Natural killer cell (primary cell): Measurements from ENCODE around the gene DOCK1. TPM values are rescaled to one million over a fixed set of nuclear protein-coding genes. Genes with fewer than 3 reads are reported as not detected.

Experiments
- ATAC-seq, 3 donors: fragments of 150-1000 bp in 2 of 3; fragments of 200-7000 bp in 1 of 3; cut with Tn5 transposase; 1 replicate in 1 of 3; 2 replicates in 2 of 3; pipeline ENCODE4 v1.10.0; 2021; ENCODE audit warnings: mild to moderate bottlenecking in 2 of 3, moderate library complexity in 2 of 3
- DNase-seq, 2 donors: peaks; one replicate each; pipeline versions ENCODE4 v3.0.0 to v3.0.0-alpha.2; 2013 to 2021; ENCODE audit warnings: mixed read lengths in 1 of 2
- H3K27ac ChIP-seq: one replicate; pipeline ENCODE4 v1.5.1; 2013; ENCODE audit warnings: mild to moderate bottlenecking, low read length
- H3K27me3 ChIP-seq: one replicate; pipeline ENCODE4 v1.6.1; 2013; ENCODE audit warnings: low read length; ENCODE audit not compliant: control insufficient read depth, insufficient read depth
- H3K36me3 ChIP-seq: one replicate; pipeline ENCODE4 v1.6.1; 2013; ENCODE audit warnings: low read length; ENCODE audit not compliant: control insufficient read depth, insufficient read depth
- H3K4me1 ChIP-seq: one replicate; pipeline ENCODE4 v1.6.1; 2013; ENCODE audit warnings: low read length; ENCODE audit not compliant: control insufficient read depth, insufficient read depth
- H3K4me3 ChIP-seq: one replicate; pipeline ENCODE4 v1.5.1; 2013; ENCODE audit warnings: low read length
- H3K9me3 ChIP-seq: one replicate; pipeline ENCODE4 v1.6.1; 2013; ENCODE audit warnings: low read length; ENCODE audit not compliant: control insufficient read depth, insufficient read depth
- H3K27ac Mint-ChIP-seq, 2 donors: one replicate each; pipeline ENCODE4 v1.8.0; 2022; ENCODE audit warnings: mild to moderate bottlenecking in 2 of 2, mixed read lengths in 2 of 2, moderate library complexity in 1 of 2
- H3K27me3 Mint-ChIP-seq, 2 donors: one replicate each; pipeline ENCODE4 v1.8.0; 2022; ENCODE audit warnings: low read depth in 2 of 2, mixed read lengths in 2 of 2
- H3K36me3 Mint-ChIP-seq: one replicate; pipeline ENCODE4 v1.8.0; 2022; ENCODE audit warnings: mixed read lengths
- H3K4me1 Mint-ChIP-seq, 2 donors: one replicate each; pipeline ENCODE4 v1.8.0; 2022; ENCODE audit warnings: mixed read lengths in 2 of 2
- H3K4me3 Mint-ChIP-seq: one replicate; pipeline ENCODE4 v1.8.0; 2022; ENCODE audit warnings: mild to moderate bottlenecking, moderate library complexity, mixed read lengths
- H3K9me3 Mint-ChIP-seq, 2 donors: one replicate each; pipeline ENCODE4 v1.8.0; 2022; ENCODE audit warnings: mixed read lengths in 2 of 2
- WGBS: methylation state at CpG from one replicate; pipeline ENCODE4 v1.1.7; 2013; ENCODE audit warnings: missing lambda C conversion rate; ENCODE audit not compliant: insufficient coverage; 5-methylcytosine and 5-hydroxymethylcytosine counted together
- intact Hi-C: fragments of 100-400 bp; cut with micrococcal nuclease; formaldehyde crosslinking; loops from one replicate; pipeline ENCODE4 v1.14.2; 2022
- total RNA-seq, 4 donors: library from RNA; stranded (reverse); fragments of 120-200 nt in 1 of 4; gene quantifications; one replicate each; pipeline versions ENCODE4 v1.2.3 to v1.2.4, GENCODE V29; 2013 to 2022
- TF ChIP-seq, protein P1 (sequence below): fragments of 200-600 bp; IDR thresholded peaks from one replicate; pipeline ENCODE4 v1.8.0; 2022; ENCODE audit warnings: antibody characterized with exemption

Gene DOCK1
- total RNA-seq, 3 donors from 2014 or later (not counting 1 experiment from before 2014, with no cell fraction given): 0.07 to 0.12 (median 0.08) TPM

DNA sequence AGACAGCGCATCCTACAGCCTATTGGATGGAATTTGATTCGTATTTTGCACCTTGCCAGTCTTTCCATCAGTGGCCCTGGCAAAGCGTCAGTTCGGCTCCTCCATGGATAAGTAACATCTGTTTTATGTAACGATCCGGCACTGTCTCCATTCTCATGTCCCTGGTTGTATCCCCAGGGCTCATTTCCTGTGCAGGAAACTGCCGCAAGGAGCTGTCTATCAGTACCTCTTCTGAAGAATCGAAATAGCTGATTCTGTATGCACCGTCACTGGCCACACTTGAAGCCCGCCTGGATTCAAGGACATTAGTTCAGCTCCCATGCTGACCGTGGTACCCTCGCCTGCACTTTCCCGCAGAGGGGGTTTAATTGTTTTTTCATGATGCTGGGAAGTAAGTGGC is 590.8 kb downstream of the DOCK1 start:
- no peaks in the 10 kb centered on the region for H3K27me3 ChIP-seq
- intact Hi-C loops: no loop called here

GRCh38 chr10:127497685-127498084 is 592.5 kb downstream of the DOCK1 start:
- Mint-ChIP-seq H3K9me3 (no peaks in the 10 kb centered on the region), H3K4me3 (no peak overlapping the region), H3K27me3 (peaks cover 6 to 56% of the 10 kb centered on the region in 2 donors), H3K27ac (no peak overlapping the region), H3K4me1 (no peaks in the 10 kb centered on the region), H3K36me3 (no peaks in the 10 kb centered on the region)
- no peaks in the 10 kb centered on the region for H3K9me3 ChIP-seq
- H3K27me3 ChIP-seq: no peaks in the 10 kb centered on the region
- no peak for ATAC-seq
- no peak overlapping the region for H3K4me3 ChIP-seq
- 88% methylated on average over 10 of the region's 10 CpGs for WGBS
- intact Hi-C loops: no loop called here
- no peaks in the 10 kb centered on the region for H3K36me3 ChIP-seq
- DNase-seq: no peak
- no peaks in the 10 kb centered on the region for H3K4me1 ChIP-seq
- no peak overlapping the region for H3K27ac ChIP-seq
- TF ChIP-seq, protein P1, sequence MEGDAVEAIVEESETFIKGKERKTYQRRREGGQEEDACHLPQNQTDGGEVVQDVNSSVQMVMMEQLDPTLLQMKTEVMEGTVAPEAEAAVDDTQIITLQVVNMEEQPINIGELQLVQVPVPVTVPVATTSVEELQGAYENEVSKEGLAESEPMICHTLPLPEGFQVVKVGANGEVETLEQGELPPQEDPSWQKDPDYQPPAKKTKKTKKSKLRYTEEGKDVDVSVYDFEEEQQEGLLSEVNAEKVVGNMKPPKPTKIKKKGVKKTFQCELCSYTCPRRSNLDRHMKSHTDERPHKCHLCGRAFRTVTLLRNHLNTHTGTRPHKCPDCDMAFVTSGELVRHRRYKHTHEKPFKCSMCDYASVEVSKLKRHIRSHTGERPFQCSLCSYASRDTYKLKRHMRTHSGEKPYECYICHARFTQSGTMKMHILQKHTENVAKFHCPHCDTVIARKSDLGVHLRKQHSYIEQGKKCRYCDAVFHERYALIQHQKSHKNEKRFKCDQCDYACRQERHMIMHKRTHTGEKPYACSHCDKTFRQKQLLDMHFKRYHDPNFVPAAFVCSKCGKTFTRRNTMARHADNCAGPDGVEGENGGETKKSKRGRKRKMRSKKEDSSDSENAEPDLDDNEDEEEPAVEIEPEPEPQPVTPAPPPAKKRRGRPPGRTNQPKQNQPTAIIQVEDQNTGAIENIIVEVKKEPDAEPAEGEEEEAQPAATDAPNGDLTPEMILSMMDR: no peak

More for the DNA sequence above, 590.8 kb downstream of the DOCK1 start:
- no peak overlapping the region for H3K27ac ChIP-seq
- H3K9me3 ChIP-seq: no peaks in the 10 kb centered on the region
- Mint-ChIP-seq H3K27ac (no peak overlapping the region), H3K36me3 (no peaks in the 10 kb centered on the region), H3K4me3 (no peak overlapping the region), H3K4me1 (no peaks in the 10 kb centered on the region), H3K9me3 (no peaks in the 10 kb centered on the region), H3K27me3 (peaks cover 10 to 53% of the 10 kb centered on the region in 2 donors)
- 83% methylated on average over 13 of the region's 13 CpGs for WGBS
- ATAC-seq (no peak), DNase-seq (no peak)
- H3K4me3 ChIP-seq: no peak overlapping the region
- TF ChIP-seq, protein P1: no peak
- H3K4me1 ChIP-seq: no peaks in the 10 kb centered on the region
- no peaks in the 10 kb centered on the region for H3K36me3 ChIP-seq

DNA sequence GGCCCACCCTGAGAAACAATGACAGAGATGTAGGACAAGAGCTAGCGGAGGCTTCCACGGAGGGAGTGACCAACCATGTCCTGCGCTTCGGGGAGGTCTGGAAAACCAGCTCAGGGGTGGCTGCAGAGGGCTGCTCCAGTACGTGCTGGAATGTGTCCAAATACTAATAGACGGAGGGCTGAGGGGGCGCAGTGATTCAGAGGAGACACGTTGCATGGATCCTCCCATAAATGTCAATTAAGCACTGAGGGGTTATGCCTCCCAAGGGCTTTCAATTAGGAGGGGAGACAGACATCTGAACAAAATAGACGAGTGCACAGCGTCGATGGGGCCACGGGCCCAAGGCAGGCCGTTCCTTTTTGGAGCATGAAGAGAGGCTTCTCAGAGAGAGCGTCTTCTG is 592.9 kb downstream of the DOCK1 start:
- Mint-ChIP-seq H3K4me3 (no peak overlapping the region), H3K27me3 (peaks cover 10 to 56% of the 10 kb centered on the region in 2 donors), H3K9me3 (no peaks in the 10 kb centered on the region), H3K36me3 (no peaks in the 10 kb centered on the region), H3K27ac (no peak overlapping the region), H3K4me1 (no peaks in the 10 kb centered on the region)
- Histone ChIP-seq H3K4me3 (no peak overlapping the region), H3K9me3 (no peaks in the 10 kb centered on the region), H3K36me3 (no peaks in the 10 kb centered on the region), H3K27ac (no peak overlapping the region), H3K27me3 (no peaks in the 10 kb centered on the region), H3K4me1 (no peaks in the 10 kb centered on the region)
- DNase-seq: no peak
- ATAC-seq: no peak
- 90% methylated on average over 14 of the region's 14 CpGs for WGBS
- intact Hi-C loops: no loop called here
- TF ChIP-seq, protein P1: no peak

- Histone ChIP-seq H3K27ac (no peak overlapping the region), H3K9me3 (no peaks in the 10 kb centered on the region), H3K27me3 (no peaks in the 10 kb centered on the region), H3K4me1 (no peaks in the 10 kb centered on the region), H3K36me3 (no peaks in the 10 kb centered on the region), H3K4me3 (no peak overlapping the region)
- no peak for ATAC-seq
- Mint-ChIP-seq H3K4me1 (no peaks in the 10 kb centered on the region), H3K27me3 (peaks cover 10 to 42% of the 10 kb centered on the region in 2 donors), H3K9me3 (no peaks in the 10 kb centered on the region), H3K27ac (no peak overlapping the region), H3K36me3 (no peaks in the 10 kb centered on the region), H3K4me3 (no peak overlapping the region)
- TF ChIP-seq, protein P1: no peak
- intact Hi-C loops: no loop called here
- 76% methylated on average over 8 of the region's 8 CpGs for WGBS
- no peak for DNase-seq
Observed at GRCh38 chr10:127500127-127500526, 594.9 kb downstream of the DOCK1 start.
